Adrenal gland (tissue), 12 donors: ENCODE data around the gene FAM20A. TPM values are rescaled to one million over a fixed set of nuclear protein-coding genes. Genes with fewer than 3 reads are reported as not detected.

Source experiments
- DNase-seq, 7 donors: peaks; one replicate each; pipeline ENCODE4 v3.0.0-alpha.2; 2019 to 2020
- H3K27ac ChIP-seq, 5 donors: fragments of 200-600 bp; sonication (generic) in 4 of 5; 1 replicate in 3 of 5; 2 replicates in 2 of 5; pipeline versions ENCODE4 v1.5.1 to v1.8.0; 2016 to 2020; ENCODE audit warnings: mild to moderate bottlenecking in 1 of 5
- H3K27me3 ChIP-seq: fragments of 200-600 bp; 2 replicates; pipeline ENCODE4 v1.8.0; 2021
- H3K36me3 ChIP-seq, 2 donors: fragments of 200-600 bp; replicated peaks in 1 of 2; 1 replicate in 1 of 2; 2 replicates in 1 of 2; pipeline versions ENCODE4 v1.5.1 to v1.8.0; 2018 to 2022
- H3K4me1 ChIP-seq, 2 donors: fragments of 200-600 bp; replicated peaks in 1 of 2; 1 replicate in 1 of 2; 2 replicates in 1 of 2; pipeline versions ENCODE4 v1.5.1 to v1.8.0; 2018 to 2021
- H3K4me3 ChIP-seq, 4 donors: fragments of 200-600 bp; sonication (generic) in 3 of 4; one replicate each; pipeline ENCODE4 v1.5.1; 2016 to 2018
- H3K9me3 ChIP-seq, 3 donors: fragments of 200-600 bp; sonication (generic) in 1 of 3; replicated peaks in 1 of 3; 1 replicate in 2 of 3; 2 replicates in 1 of 3; pipeline versions ENCODE4 v1.5.1 to v1.8.0; 2016 to 2021
- CTCF ChIP-seq, 6 experiments: fragments of 450-650 bp in 4 of 6; fragments of 200-600 bp in 2 of 6; sonication (generic) in 1 of 6; IDR thresholded peaks; 1 replicate in 5 of 6; 2 replicates in 1 of 6; pipeline versions ENCODE4 v1.5.1 to v1.8.0; 2016 to 2021; ENCODE audit warnings: antibody characterized with exemption in 6 of 6, mild to moderate bottlenecking in 2 of 6, moderate library complexity in 1 of 6
- POLR2A ChIP-seq, 2 donors: fragments of 450-650 bp; IDR thresholded peaks; one replicate each; pipeline ENCODE4 v1.6.1; 2017; ENCODE audit warnings: antibody characterized with exemption in 2 of 2, mild to moderate bottlenecking in 2 of 2, moderate library complexity in 1 of 2
- WGBS, 4 donors: extraction: QIAGEN DNeasy Blood & Tissue Kit in 2 of 4; methylation state at CpG; one replicate each; pipeline versions ENCODE4 v1.1.5 to v1.1.7; 2013 to 2017; 5-methylcytosine and 5-hydroxymethylcytosine counted together
- intact Hi-C, 2 donors: fragments of 100-400 bp; cut with DNase I; formaldehyde crosslinking; loops; one replicate each; pipeline versions ENCODE4 v1.14.1 to v1.15.0; 2022 to 2023
- polyA plus RNA-seq, 3 donors: library from polyadenylated mRNA; stranded (reverse); fragments of 200-250 nt in 2 of 3; fragments of 350-450 nt in 1 of 3; fragmentation: Illumina TruSeq in 1 of 3; extraction: RNeasy Lipid Tissue Mini Kit (QIAGEN cat#74804) in 1 of 3; gene quantifications; one replicate each; pipeline ENCODE4 v1.2.3, GENCODE V29; 2013 to 2014
- total RNA-seq, 9 donors: library from RNA; depleted of rRNA in 4 of 9; stranded (reverse); fragments of >200 nt in 4 of 9; fragments of 120-200 nt in 1 of 9; fragmentation: NEBNext Ultra II Directional in 1 of 9; extraction: Animal tissue kit (Norgen Biotek cat#: 25700) in 1 of 9; gene quantifications; one replicate each; pipeline versions ENCODE4 v1.1.0 to v1.2.4, GENCODE V29; 2013 to 2023
- donor health status: healthy with polysubstance abuse.
- donor health status: Bipolar disorder and iron deficiency.
- donor health status: DM: yes; HTN: yes; CAD: no.
- donor health status: DM: no; HTN: no; CAD: no.
- donor health status: DM: no; HTN: no; CAD: no.
- donor health status: DM: yes; HTN: yes; CAD: no.

Gene FAM20A
- total and polyA plus RNA-seq, 12 donors = 0.67 to 25.9 (median 8.1) TPM

DNA sequence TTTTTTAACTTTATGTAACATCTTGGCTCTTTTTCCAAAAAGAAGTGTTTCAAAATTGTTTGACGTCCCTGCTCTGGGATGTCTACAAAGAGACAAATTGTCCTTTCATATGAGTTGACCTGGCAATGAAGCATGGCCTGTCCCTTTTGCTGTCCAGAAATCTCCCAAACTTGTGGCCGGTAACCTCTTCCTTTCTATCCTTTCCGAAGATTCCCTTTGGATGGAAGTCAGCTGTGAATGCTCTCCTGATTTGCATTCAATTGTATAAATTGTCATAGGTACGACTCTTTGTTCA is 40.9 kb upstream of the FAM20A start:
- H3K27me3 ChIP-seq = no peaks in the 10 kb centered on the region
- 71 to 82% (median 74%) methylated on average over 4 of the region's 4 CpGs for WGBS, 4 donors
- H3K9me3 ChIP-seq = no peaks in the 10 kb centered on the region
- no peak for TF ChIP-seq CTCF (IDR thresholded peaks at IDR 0.05)
- TF ChIP-seq POLR2A (IDR thresholded peaks at IDR 0.05) = no peak
- no peaks in the 10 kb centered on the region for H3K36me3 ChIP-seq
- DNase-seq = no peak
- H3K4me1 ChIP-seq = no peaks in the 10 kb centered on the region
- intact Hi-C loops = no loop called here
- H3K4me3 ChIP-seq = no peak overlapping the region
- H3K27ac ChIP-seq = no peak overlapping the region

- no peaks in the 10 kb centered on the region for H3K4me1 ChIP-seq
- H3K9me3 ChIP-seq = no peaks in the 10 kb centered on the region
- WGBS, 4 donors = 75 to 87% (median 82%) methylated on average over 9 of the region's 9 CpGs
- intact Hi-C loops = no loop called here
- H3K4me3 ChIP-seq = no peak overlapping the region
- TF ChIP-seq POLR2A (IDR thresholded peaks at IDR 0.05) = no peak
- no peak for TF ChIP-seq CTCF (IDR thresholded peaks at IDR 0.05)
- no peaks in the 10 kb centered on the region for H3K27me3 ChIP-seq
- no peak overlapping the region for H3K27ac ChIP-seq
- no peaks in the 10 kb centered on the region for H3K36me3 ChIP-seq
- DNase-seq = no peak
Measured at GRCh38 chr17:68641276-68642117, 40.3 kb upstream of the FAM20A start.

DNA sequence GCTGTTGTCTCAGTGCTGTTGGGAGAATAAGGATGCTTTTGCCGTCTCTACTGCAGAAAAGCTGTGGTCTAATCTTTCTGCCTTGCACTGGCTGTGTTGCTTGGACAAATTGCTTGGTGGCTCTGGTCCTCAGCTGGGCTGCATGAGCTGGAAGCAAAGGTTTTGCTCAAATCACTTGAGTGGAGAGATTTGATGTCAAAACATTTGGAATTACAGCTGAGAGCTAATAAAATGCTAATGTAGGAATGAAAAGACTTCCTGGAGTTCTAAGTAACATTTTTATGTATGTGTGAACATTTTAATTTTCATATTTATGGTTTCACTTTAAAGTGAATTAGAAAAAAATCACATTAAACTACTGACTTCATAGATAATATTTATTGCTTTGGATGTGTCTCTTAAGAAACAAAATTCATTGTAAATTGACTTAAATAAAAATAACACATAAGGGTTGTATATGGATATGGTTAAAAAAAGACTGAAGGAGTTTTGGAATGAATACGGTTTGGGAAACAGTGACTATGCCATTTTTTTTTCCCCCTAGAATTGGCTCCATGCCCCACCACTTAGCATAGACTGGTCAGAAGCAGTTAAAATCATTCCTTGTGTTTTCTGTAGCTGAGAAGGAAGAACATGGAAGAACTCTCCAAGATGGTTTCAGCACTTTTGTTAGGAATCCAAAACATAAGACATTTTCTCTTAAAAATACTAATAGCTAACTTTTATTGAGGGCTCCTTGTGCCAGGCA is 39.2 kb upstream of the FAM20A start:
- H3K4me1 ChIP-seq = no peaks in the 10 kb centered on the region
- WGBS, 4 donors = 46 to 61% (median 50%) methylated on average over 2 of the region's 2 CpGs
- no peak for TF ChIP-seq POLR2A (IDR thresholded peaks at IDR 0.05)
- no peaks in the 10 kb centered on the region for H3K36me3 ChIP-seq
- intact Hi-C loops = no loop called here
- DNase-seq = no peak
- H3K4me3 ChIP-seq = no peak overlapping the region
- H3K9me3 ChIP-seq = no peaks in the 10 kb centered on the region
- H3K27me3 ChIP-seq = no peaks in the 10 kb centered on the region
- H3K27ac ChIP-seq = no peak overlapping the region

GRCh38 chr17:68634345-68634876 is 33.2 kb upstream of the FAM20A start:
- H3K27ac ChIP-seq = no peak overlapping the region
- no peak for DNase-seq
- no peaks in the 10 kb centered on the region for H3K27me3 ChIP-seq
- H3K4me3 ChIP-seq = no peak overlapping the region
- H3K9me3 ChIP-seq = no peaks in the 10 kb centered on the region
- intact Hi-C loops = no loop called here
- TF ChIP-seq CTCF (IDR thresholded peaks at IDR 0.05) (no peak), POLR2A (IDR thresholded peaks at IDR 0.05) (no peak)
- 74 to 85% (median 76%) methylated on average over 10 of the region's 10 CpGs for WGBS, 4 donors
- H3K36me3 ChIP-seq = no peaks in the 10 kb centered on the region
- no peaks in the 10 kb centered on the region for H3K4me1 ChIP-seq
